Neuronal stem cell (in vitro differentiated cells): Measurements from ENCODE around the gene GPR12.

ENCODE experiments used
- DNase-seq: peaks from one replicate; pipeline ENCODE4 v3.0.0-alpha.2; 2013; ENCODE audit warnings: low spot score
- H2AFZ ChIP-seq: one replicate; pipeline ENCODE4 v1.6.1; 2013; ENCODE audit warnings: mild to moderate bottlenecking, low read length, inconsistent platforms
- H2AK5ac ChIP-seq: 2 replicates; pipeline ENCODE4 v1.6.1; 2013; ENCODE audit warnings: low read depth, mild to moderate bottlenecking, inconsistent platforms, low read length, moderate library complexity, mixed read lengths
- H2BK120ac ChIP-seq: 2 replicates; pipeline ENCODE4 v1.6.1; 2013; ENCODE audit warnings: low read depth, mild to moderate bottlenecking, inconsistent platforms, low read length, moderate library complexity, mixed read lengths
- H2BK12ac ChIP-seq: one replicate; pipeline ENCODE4 v1.6.1; 2013; ENCODE audit warnings: low read length, inconsistent platforms
- H2BK15ac ChIP-seq: 2 replicates; pipeline ENCODE4 v1.6.1; 2013; ENCODE audit warnings: mild to moderate bottlenecking, low read length, inconsistent platforms, mixed read lengths
- H2BK5ac ChIP-seq: one replicate; pipeline ENCODE4 v1.6.1; 2013; ENCODE audit warnings: inconsistent platforms, mild to moderate bottlenecking, low read length, moderate library complexity
- H3K14ac ChIP-seq: one replicate; pipeline ENCODE4 v1.6.1; 2013; ENCODE audit warnings: low read length, inconsistent platforms
- H3K18ac ChIP-seq: 2 replicates; pipeline ENCODE4 v1.6.1; 2013; ENCODE audit warnings: low read length, inconsistent platforms
- H3K23ac ChIP-seq: 2 replicates; pipeline ENCODE4 v1.6.1; 2013; ENCODE audit warnings: low read depth, mild to moderate bottlenecking, mixed read lengths, low read length, inconsistent platforms; ENCODE audit not compliant: poor library complexity
- H3K27ac ChIP-seq: replicated peaks from 3 replicates; pipeline ENCODE4 v1.5.1; 2013; ENCODE audit warnings: low read length, inconsistent platforms
- H3K27me3 ChIP-seq, 3 experiments: 2 replicates each; pipeline ENCODE4 v1.6.1; 2013; ENCODE audit warnings: low read length in 3 of 3, mild to moderate bottlenecking in 2 of 3, inconsistent platforms in 1 of 3, low read depth in 1 of 3, mixed read lengths in 1 of 3, moderate library complexity in 1 of 3; ENCODE audit not compliant: control insufficient read depth in 3 of 3, insufficient read depth in 3 of 3
- H3K36me3 ChIP-seq, 2 donors: replicated peaks in 1 of 2; 2 replicates each; pipeline ENCODE4 v1.6.1; 2013; ENCODE audit warnings: low read length in 2 of 2; ENCODE audit not compliant: control insufficient read depth in 2 of 2, insufficient read depth in 2 of 2
- H3K4ac ChIP-seq: 2 replicates; pipeline ENCODE4 v1.6.1; 2013; ENCODE audit warnings: inconsistent platforms, mild to moderate bottlenecking, low read length, moderate library complexity
- H3K4me1 ChIP-seq, 2 donors: 1 replicate in 1 of 2; 2 replicates in 1 of 2; pipeline ENCODE4 v1.6.1; 2013; ENCODE audit warnings: low read length in 2 of 2, low read depth in 1 of 2; ENCODE audit not compliant: control insufficient read depth in 2 of 2, insufficient read depth in 1 of 2
- H3K4me2 ChIP-seq: one replicate; pipeline ENCODE4 v1.6.1; 2013; ENCODE audit warnings: mild to moderate bottlenecking, low read length, inconsistent platforms; ENCODE audit not compliant: insufficient read depth, poor library complexity, severe bottlenecking
- H3K4me3 ChIP-seq, 2 donors: 2 replicates each; pipeline ENCODE4 v1.5.1; 2013; ENCODE audit warnings: low read length in 2 of 2, mild to moderate bottlenecking in 2 of 2, inconsistent platforms in 1 of 2, moderate library complexity in 1 of 2
- H3K79me1 ChIP-seq: one replicate; pipeline ENCODE4 v1.6.1; 2013; ENCODE audit warnings: low read depth, mild to moderate bottlenecking, inconsistent platforms, low read length, moderate library complexity
- H3K9ac ChIP-seq: one replicate; pipeline ENCODE4 v1.6.1; 2013; ENCODE audit warnings: mild to moderate bottlenecking, low read depth, low read length, inconsistent platforms; ENCODE audit not compliant: poor library complexity
- H3K9me3 ChIP-seq, 2 donors: replicated peaks in 1 of 2; 2 replicates each; pipeline versions ENCODE3 to v1.6.1; 2013; ENCODE audit warnings: low read length in 2 of 2, mild to moderate bottlenecking in 2 of 2, inconsistent platforms in 1 of 2, low read depth in 1 of 2, mixed read lengths in 1 of 2, moderate library complexity in 1 of 2; ENCODE audit not compliant: control insufficient read depth in 2 of 2, insufficient read depth in 1 of 2
- H4K8ac ChIP-seq: one replicate; pipeline ENCODE4 v1.6.1; 2013; ENCODE audit warnings: low read depth, mild to moderate bottlenecking, inconsistent platforms, low read length, moderate library complexity
- H4K91ac ChIP-seq: one replicate; pipeline ENCODE4 v1.6.1; 2013; ENCODE audit warnings: low read length, low read depth, mild to moderate bottlenecking, inconsistent platforms; ENCODE audit not compliant: poor library complexity
- WGBS, 2 donors: extraction: QIAGEN DNeasy Blood & Tissue Kit; methylation state at CpG; one replicate each; pipeline ENCODE4 v1.1.7; 2013; ENCODE audit warnings: missing lambda C conversion rate in 2 of 2, mixed read lengths in 1 of 2; ENCODE audit not compliant: insufficient read length in 2 of 2, insufficient replicate concordance in 1 of 2; ENCODE audit errors: extremely low coverage in 2 of 2; 5-methylcytosine and 5-hydroxymethylcytosine counted together

The GPR12 gene

GRCh38 chr13:26735677-26736076 is 24.9 kb downstream of the GPR12 start:
- Histone ChIP-seq H3K79me1 (no peaks in the 10 kb centered on the region), H3K4ac (no peak overlapping the region), H2BK5ac (no peak overlapping the region), H2BK15ac (no peak overlapping the region), H4K91ac (no peak overlapping the region), H2AK5ac (no peak overlapping the region), H4K8ac (no peak overlapping the region), H3K27me3 (no peaks in the 10 kb centered on the region), H2BK12ac (no peak overlapping the region), H3K4me3 (no peak overlapping the region), H3K23ac (no peak overlapping the region), H2AFZ (no peak overlapping the region), H3K9ac (no peak overlapping the region), H3K18ac (no peak overlapping the region), H3K36me3 (no peaks in the 10 kb centered on the region), H2BK120ac (no peak overlapping the region), H3K9me3 (peaks cover 0 to 4% of the 10 kb centered on the region in 2 donors), H3K14ac (no peak overlapping the region), H3K27ac (no peak overlapping the region), H3K4me2 (no peak overlapping the region), H3K4me1 (no peaks in the 10 kb centered on the region)
- no peak for DNase-seq
- no CpG with 5 or more reads among the region's 9 CpGs for whole genome bisulfite sequencing, 2 donors

DNA sequence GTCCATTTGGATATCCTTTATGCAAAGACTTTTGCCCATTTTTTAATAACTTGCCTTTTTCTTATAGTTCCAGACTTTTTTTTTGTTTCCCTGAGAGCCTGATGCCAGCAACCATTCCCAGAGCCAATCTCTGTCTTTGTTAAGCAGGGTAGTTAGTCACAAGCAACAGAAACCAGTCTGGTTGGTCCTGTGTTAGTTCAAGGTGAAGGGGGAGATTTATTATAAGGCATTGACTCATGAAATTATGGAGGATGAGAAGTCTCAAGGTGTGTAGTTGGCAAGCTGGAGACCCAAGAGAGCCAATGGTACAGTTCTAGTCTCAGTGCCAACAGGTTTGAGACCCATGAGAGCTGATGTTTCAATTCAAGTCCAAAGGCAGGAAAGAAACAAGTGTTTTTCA is 33.0 kb downstream of the GPR12 start:
- Histone ChIP-seq H2BK12ac (no peak overlapping the region), H3K4me1 (no peaks in the 10 kb centered on the region), H2AFZ (no peak overlapping the region), H4K91ac (no peak overlapping the region), H3K27me3 (no peaks in the 10 kb centered on the region), H4K8ac (no peak overlapping the region), H3K9ac (no peak overlapping the region), H3K4me2 (no peak overlapping the region), H2AK5ac (no peak overlapping the region), H3K23ac (no peak overlapping the region), H3K9me3 (no peaks in the 10 kb centered on the region), H3K27ac (no peak overlapping the region), H2BK15ac (no peak overlapping the region), H3K18ac (no peak overlapping the region), H2BK5ac (no peak overlapping the region), H3K14ac (no peak overlapping the region), H3K4me3 (no peak overlapping the region), H3K36me3 (no peaks in the 10 kb centered on the region), H2BK120ac (no peak overlapping the region), H3K79me1 (no peaks in the 10 kb centered on the region), H3K4ac (no peak overlapping the region)
- DNase-seq, result no peak

DNA sequence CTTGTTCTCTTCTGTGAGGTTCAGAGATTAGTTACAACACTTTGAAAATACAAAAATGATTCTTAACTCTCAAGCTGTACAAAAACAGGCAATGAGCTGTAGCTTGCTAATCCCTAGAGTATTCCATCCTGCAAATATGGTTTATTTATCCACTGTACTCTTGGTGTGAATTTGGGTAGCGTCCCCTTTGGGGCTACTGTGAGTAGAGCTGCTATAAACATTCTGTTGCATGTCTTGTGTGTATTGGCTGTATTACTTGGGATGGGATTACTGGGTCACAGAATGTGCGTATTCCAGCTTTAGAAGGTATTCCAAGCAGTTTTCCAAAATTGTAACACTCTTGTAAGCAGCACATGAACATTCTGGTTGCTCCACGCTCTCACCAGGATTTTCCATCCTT is 33.5 kb downstream of the GPR12 start:
- Histone ChIP-seq H2BK5ac (no peak overlapping the region), H3K23ac (no peak overlapping the region), H2BK15ac (no peak overlapping the region)

DNA sequence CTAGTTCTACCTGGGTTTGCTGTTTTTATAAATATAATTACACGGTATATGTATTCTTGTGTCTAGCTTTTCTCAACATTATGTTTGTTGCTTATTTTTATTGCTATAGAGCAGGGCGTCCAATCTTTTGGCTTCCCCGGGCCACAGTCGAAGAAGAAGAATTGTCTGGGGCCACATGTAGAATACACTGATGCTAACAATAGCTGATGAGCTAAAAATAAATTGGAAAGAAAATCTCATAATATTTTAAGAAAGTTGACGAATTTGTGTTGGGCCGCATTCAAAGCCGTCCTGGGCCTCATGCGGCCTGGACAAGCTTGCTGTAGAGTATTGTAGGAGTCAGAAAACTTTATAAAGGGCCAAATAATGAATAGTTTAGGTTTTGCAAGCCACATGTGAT is 33.9 kb downstream of the GPR12 start:
- Histone ChIP-seq H4K8ac (no peak overlapping the region), H2AK5ac (no peak overlapping the region), H3K27ac (no peak overlapping the region), H3K23ac (no peak overlapping the region), H2BK15ac (no peak overlapping the region), H3K27me3 (no peaks in the 10 kb centered on the region), H4K91ac (no peak overlapping the region), H3K4me3 (no peak overlapping the region), H3K4ac (no peak overlapping the region), H3K4me2 (no peak overlapping the region), H3K79me1 (no peaks in the 10 kb centered on the region), H3K9ac (no peak overlapping the region), H3K9me3 (no peaks in the 10 kb centered on the region), H3K36me3 (no peaks in the 10 kb centered on the region), H2BK120ac (no peak overlapping the region), H3K18ac (no peak overlapping the region), H2BK5ac (no peak overlapping the region), H2AFZ (no peak overlapping the region), H3K14ac (no peak overlapping the region), H3K4me1 (no peaks in the 10 kb centered on the region), H2BK12ac (no peak overlapping the region)
- no peak for DNase-seq
- WGBS, 2 donors, result no CpG with 5 or more reads among the region's 8 CpGs

More for the DNA sequence above, 33.5 kb downstream of the GPR12 start:
- no peak overlapping the region for H3K14ac ChIP-seq
- no peak overlapping the region for H3K4ac ChIP-seq
- DNase-seq, result no peak
- H2AFZ ChIP-seq, result no peak overlapping the region
- H2BK120ac ChIP-seq, result no peak overlapping the region
- H3K27me3 ChIP-seq, result no peaks in the 10 kb centered on the region
- H3K4me2 ChIP-seq, result no peak overlapping the region
- H3K4me3 ChIP-seq, result no peak overlapping the region
- no peaks in the 10 kb centered on the region for H3K4me1 ChIP-seq
- H3K36me3 ChIP-seq, result no peaks in the 10 kb centered on the region
- WGBS, 2 donors, result no CpG with 5 or more reads among the region's 3 CpGs
- no peak overlapping the region for H3K9ac ChIP-seq
- H2AK5ac ChIP-seq, result no peak overlapping the region
- H3K18ac ChIP-seq, result no peak overlapping the region
- H3K9me3 ChIP-seq, result no peaks in the 10 kb centered on the region
- H3K27ac ChIP-seq, result no peak overlapping the region
- no peaks in the 10 kb centered on the region for H3K79me1 ChIP-seq
- no peak overlapping the region for H4K8ac ChIP-seq
- H4K91ac ChIP-seq, result no peak overlapping the region
- H2BK12ac ChIP-seq, result no peak overlapping the region
